A549 (cell line): ENCODE data around the gene DYNC2H1. TPM values are rescaled to one million over a fixed set of nuclear protein-coding genes. Genes with fewer than 3 reads are reported as not detected.
A peak's percentile ranks its signal among the peaks of the same experiment; 100 is the strongest.

ENCODE experiments used
- ATAC-seq, 2 experiments: fragments of 200-7000 bp in 1 of 2; fragments of >200 bp in 1 of 2; cut with Nextera tagmentation in 1 of 2; cut with Tn5 transposase in 1 of 2; 3 replicates each; pipeline versions ENCODE4 v1.8.0 to v1.9.1; 2018 to 2020; ENCODE audit warnings: mild to moderate bottlenecking in 1 of 2, moderate library complexity in 1 of 2
- CTCF ChIA-PET: fragments of 300-600 bp; sonication (Branson Sonifier 250); formaldehyde crosslinking; extraction: SDS; loops from one replicate; lab custom pipeline; 2021; ENCODE audit warnings: antibody characterized with exemption, inconsistent platforms; lab: Yijun Ruan, JAX
- POLR2A ChIA-PET: fragments of 350-600 bp; formaldehyde crosslinking; extraction: SDS; loops from one replicate; lab custom pipeline; 2021; ENCODE audit warnings: antibody characterized with exemption, inconsistent platforms; lab: Yijun Ruan, JAX
- DNase-seq, 2 experiments: peaks; one replicate each; pipeline versions ENCODE4 v3.0.0 to v3.0.0-alpha.2; 2011 to 2016; ENCODE audit warnings: low read depth in 1 of 2, low spot score in 1 of 2
- FAIRE-seq: peaks from 2 replicates; lab custom pipeline; 2011; peaks lifted over from hg19 to GRCh38; lab: Jason Lieb, UNC
- H3K27ac ChIP-seq, 2 experiments: fragments of >200 bp; sonication (Bioruptor Twin); formaldehyde crosslinking; 3 replicates each; pipeline ENCODE4 v1.5.1; 2016 to 2017
- H3K4me1 ChIP-seq: fragments of >200 bp; sonication (Bioruptor Twin); formaldehyde crosslinking; 3 replicates; pipeline ENCODE4 v1.6.1; 2016
- H3K4me2 ChIP-seq: fragments of >200 bp; sonication (Bioruptor Twin); formaldehyde crosslinking; 3 replicates; pipeline ENCODE4 v1.6.1; 2016
- H3K4me3 ChIP-seq: fragments of >200 bp; sonication (Bioruptor Twin); formaldehyde crosslinking; 3 replicates; pipeline ENCODE4 v1.5.1; 2016
- H3K9me3 ChIP-seq: fragments of >200 bp; sonication (Bioruptor Twin); formaldehyde crosslinking; 3 replicates; pipeline ENCODE4 v1.6.1; 2016
- CBX8 ChIP-seq: fragments of 200-600 bp; sonication (generic); IDR thresholded peaks from 2 replicates; pipeline ENCODE4 v1.6.1; 2016
- CHD2 ChIP-seq: fragments of 150-350 bp; IDR thresholded peaks from 2 replicates; pipeline ENCODE4 v1.6.1; 2014; ENCODE audit warnings: low read length; ENCODE audit not compliant: partially characterized antibody
- EHF ChIP-seq: fragments of 250-450 bp; sonication (Bioruptor Pico); IDR thresholded peaks from 2 replicates; pipeline ENCODE4 v1.5.0; 2020; ENCODE audit warnings: mild to moderate bottlenecking
- EHMT2 ChIP-seq: fragments of 200-600 bp; sonication (generic); IDR thresholded peaks from 2 replicates; pipeline ENCODE4 v1.6.1; 2016; ENCODE audit warnings: antibody characterized with exemption, low read depth, mild to moderate bottlenecking, moderate library complexity
- EP300 ChIP-seq, 2 experiments: fragments of >200 bp; sonication (Bioruptor Twin); formaldehyde crosslinking; IDR thresholded peaks; 2 replicates in 1 of 2; 3 replicates in 1 of 2; pipeline ENCODE4 v1.6.1; 2016 to 2017
- FOXS1 ChIP-seq: fragments of 250-450 bp; sonication (Bioruptor Pico); IDR thresholded peaks from 2 replicates; pipeline ENCODE4 v1.5.0; 2020; ENCODE audit warnings: mild to moderate bottlenecking, moderate library complexity
- HDAC2 ChIP-seq: fragments of 200-600 bp; sonication (generic); IDR thresholded peaks from 2 replicates; pipeline ENCODE4 v1.6.1; 2016
- HOXB13 ChIP-seq: fragments of 250-450 bp; sonication (Bioruptor Pico); IDR thresholded peaks from 2 replicates; pipeline ENCODE4 v1.5.0; 2020; ENCODE audit warnings: low read depth, mild to moderate bottlenecking, moderate library complexity
- HOXB5 ChIP-seq: fragments of 250-450 bp; sonication (Bioruptor Pico); IDR thresholded peaks from 2 replicates; pipeline ENCODE4 v1.5.0; 2020; ENCODE audit warnings: mild to moderate bottlenecking, moderate library complexity
- JUNB ChIP-seq: fragments of >200 bp; sonication (Bioruptor Twin); formaldehyde crosslinking; IDR thresholded peaks from 2 replicates; pipeline ENCODE4 v1.6.1; 2016
- MAZ ChIP-seq: fragments of 150-350 bp; IDR thresholded peaks from 2 replicates; pipeline ENCODE4 v1.6.1; 2014; ENCODE audit warnings: antibody characterized with exemption, low read depth, low read length, borderline replicate concordance
- MYC ChIP-seq: IDR thresholded peaks from 2 replicates; pipeline ENCODE4 v1.6.1; 2012; ENCODE audit warnings: mild to moderate bottlenecking, inconsistent platforms, low read length, improper control_type of control experiment, borderline replicate concordance
- NPAS2 ChIP-seq: fragments of 250-450 bp; sonication (Bioruptor Pico); IDR thresholded peaks from 2 replicates; pipeline ENCODE4 v1.8.0; 2022; ENCODE audit warnings: mild to moderate bottlenecking, moderate library complexity, borderline replicate concordance
- PHF8 ChIP-seq: fragments of 200-600 bp; sonication (generic); IDR thresholded peaks from 2 replicates; pipeline ENCODE4 v1.6.1; 2016; ENCODE audit warnings: low read depth, mild to moderate bottlenecking, antibody characterized with exemption, moderate library complexity, borderline replicate concordance
- POLR2A ChIP-seq: IDR thresholded peaks from 2 replicates; pipeline ENCODE4 v1.6.1; 2012; ENCODE audit warnings: mild to moderate bottlenecking, low read length
- POLR2AphosphoS2 ChIP-seq: conservative IDR thresholded peaks from 2 replicates; pipeline ENCODE4 v1.6.1; 2012; ENCODE audit warnings: low read length, improper control_type of control experiment, inconsistent platforms
- RAD21 ChIP-seq, 2 experiments: fragments of >200 bp in 1 of 2; sonication (Bioruptor Twin) in 1 of 2; formaldehyde crosslinking in 1 of 2; IDR thresholded peaks in 1 of 2; conservative IDR thresholded peaks in 1 of 2; 2 replicates in 1 of 2; 3 replicates in 1 of 2; pipeline ENCODE4 v1.6.1; 2012 to 2018; ENCODE audit warnings: inconsistent platforms in 1 of 2
- RARB ChIP-seq: fragments of 250-450 bp; sonication (Bioruptor Pico); IDR thresholded peaks from 2 replicates; pipeline ENCODE4 v1.8.0; 2021; ENCODE audit warnings: mild to moderate bottlenecking, moderate library complexity
- RCOR1 ChIP-seq: fragments of 150-350 bp; IDR thresholded peaks from 2 replicates; pipeline ENCODE4 v1.6.1; 2014; ENCODE audit warnings: antibody characterized with exemption, low read length, low read depth
- SMC3 ChIP-seq: fragments of >200 bp; sonication (Bioruptor Twin); formaldehyde crosslinking; IDR thresholded peaks from 3 replicates; pipeline ENCODE4 v1.6.1; 2018; ENCODE audit warnings: inconsistent platforms
- TP53 ChIP-seq: fragments of 250-450 bp; sonication (Bioruptor Pico); IDR thresholded peaks from 2 replicates; pipeline ENCODE4 v1.5.0; 2021; ENCODE audit warnings: mild to moderate bottlenecking, moderate library complexity
- WGBS: methylation state at CpG from one replicate; pipeline ENCODE4 v1.1.6; 2017; ENCODE audit errors: missing lambda C conversion rate; 5-methylcytosine and 5-hydroxymethylcytosine counted together
- polyA plus RNA-seq, 4 experiments: library from polyadenylated mRNA; depleted of rRNA in 3 of 4; stranded (reverse); fragments of >200 nt; fragmentation: RNase III in 1 of 4; extraction: RNeasy Plus Mini Kit Qiagen cat#74134 plus additional on column Dnase treatment in 1 of 4; gene quantifications; 2 replicates in 3 of 4; 3 replicates in 1 of 4; pipeline ENCODE4 v1.2.3, GENCODE V29; 2011 to 2017
- TF ChIP-seq, protein P1 (sequence below): fragments of >200 bp; sonication (Bioruptor Twin); formaldehyde crosslinking; IDR thresholded peaks from 3 replicates; pipeline ENCODE4 v1.5.1; 2016

Gene DYNC2H1
- polyA plus RNA-seq, 2 of the 4 experiments (the other 2 are of a cell fraction), result 4.9 to 14.8 TPM

DNA sequence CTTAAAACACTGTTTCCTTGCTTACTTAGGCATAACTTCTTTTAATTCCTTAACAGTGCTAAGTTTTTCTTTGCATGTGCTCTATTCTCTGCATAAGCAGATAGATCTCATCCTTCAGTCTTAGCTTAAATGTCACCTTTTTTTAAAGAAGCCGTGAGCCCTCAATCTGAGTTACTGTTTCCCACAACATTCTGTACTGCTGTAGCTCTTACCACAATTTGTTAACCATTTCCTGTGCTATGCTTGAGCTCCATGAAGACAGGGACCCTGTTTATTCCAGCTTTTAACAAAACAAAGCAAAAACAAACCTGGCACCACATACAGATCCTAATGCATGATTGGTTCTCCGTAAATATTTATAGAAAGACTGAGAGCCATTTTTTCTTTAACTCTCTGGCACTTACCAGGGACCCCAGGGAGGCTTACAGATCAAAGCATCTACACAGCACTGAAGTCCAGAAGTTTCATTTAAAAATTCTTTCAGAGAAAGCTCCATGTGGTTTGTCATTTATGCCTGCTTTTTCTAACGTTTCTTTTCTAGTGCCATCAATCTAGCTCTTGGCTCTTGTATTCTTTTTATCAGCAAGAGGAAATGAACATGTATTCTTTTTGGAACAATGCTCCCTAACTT, 74.9 kb downstream of the DYNC2H1 start:
- no peak overlapping the region for H3K4me2 ChIP-seq
- H3K27ac ChIP-seq, result no peak overlapping the region
- no peak for DNase-seq
- WGBS, result 68% methylated on average over 3 of the region's 3 CpGs
- H3K4me3 ChIP-seq, result no peak overlapping the region
- no peak for TF ChIP-seq EHMT2
- no peak for TF ChIP-seq TP53 (CRISPR knock-in tag)
- TF ChIP-seq MAZ, result no peak
- no peak for TF ChIP-seq JUNB
- no peak for TF ChIP-seq RARB
- no peak for TF ChIP-seq RCOR1
- no peak for TF ChIP-seq FOXS1 (CRISPR knock-in tag)
- TF ChIP-seq, all 56 proteins: peak for 0
- POLR2A ChIA-PET, result no interaction called here
- CTCF ChIA-PET, result no interaction called here
- no peaks in the 10 kb centered on the region for H3K4me1 ChIP-seq
- FAIRE-seq (no peak), ATAC-seq (no peak)
- H3K9me3 ChIP-seq, result no peaks in the 10 kb centered on the region

DNA sequence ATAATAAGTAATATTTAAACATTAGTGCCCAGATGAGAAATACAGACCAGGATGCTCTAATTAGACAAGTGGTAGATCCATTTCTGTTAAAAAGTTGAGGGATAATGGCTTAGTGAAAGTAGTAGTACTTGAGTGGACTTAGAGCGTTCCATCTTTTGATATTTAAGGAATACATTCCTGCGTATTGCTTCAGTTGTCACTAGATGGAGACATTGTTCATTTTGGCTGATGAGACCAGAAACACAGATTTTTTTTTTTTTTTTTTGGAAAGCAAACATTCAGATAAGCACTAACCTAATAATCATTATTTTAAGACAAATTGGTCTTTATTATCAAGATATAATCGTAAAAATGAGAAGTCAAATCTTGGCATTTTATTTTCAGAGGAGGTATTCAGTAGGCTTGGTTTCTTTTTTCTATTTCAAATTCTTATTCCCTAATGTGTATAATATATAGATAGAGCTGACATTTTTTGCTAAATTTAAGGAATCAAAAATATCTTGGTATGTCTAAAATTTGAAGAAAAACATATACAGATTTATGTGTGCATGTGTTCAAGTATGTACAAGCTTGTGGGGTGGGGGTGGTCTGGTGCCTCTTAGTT, 92.9 kb downstream of the DYNC2H1 start:
- peak in 1 of 2 experiments; percentile 50; a peak in 2 of 6 replicates for ATAC-seq
- peak; percentile 28; the same call in 1 of the 3 replicates for TF ChIP-seq SMC3
- TF ChIP-seq RAD21 (conservative IDR thresholded peaks at IDR 0.05 in 1 of 2, IDR thresholded peaks at IDR 0.05 in 1 of 2), result peak; percentile 48 to 54
- no peak for TF ChIP-seq EHF (CRISPR knock-in tag)
- no peak for TF ChIP-seq HOXB5
- no peak for TF ChIP-seq CHD2
- TF ChIP-seq NPAS2, result no peak
- TF ChIP-seq, protein P1, sequence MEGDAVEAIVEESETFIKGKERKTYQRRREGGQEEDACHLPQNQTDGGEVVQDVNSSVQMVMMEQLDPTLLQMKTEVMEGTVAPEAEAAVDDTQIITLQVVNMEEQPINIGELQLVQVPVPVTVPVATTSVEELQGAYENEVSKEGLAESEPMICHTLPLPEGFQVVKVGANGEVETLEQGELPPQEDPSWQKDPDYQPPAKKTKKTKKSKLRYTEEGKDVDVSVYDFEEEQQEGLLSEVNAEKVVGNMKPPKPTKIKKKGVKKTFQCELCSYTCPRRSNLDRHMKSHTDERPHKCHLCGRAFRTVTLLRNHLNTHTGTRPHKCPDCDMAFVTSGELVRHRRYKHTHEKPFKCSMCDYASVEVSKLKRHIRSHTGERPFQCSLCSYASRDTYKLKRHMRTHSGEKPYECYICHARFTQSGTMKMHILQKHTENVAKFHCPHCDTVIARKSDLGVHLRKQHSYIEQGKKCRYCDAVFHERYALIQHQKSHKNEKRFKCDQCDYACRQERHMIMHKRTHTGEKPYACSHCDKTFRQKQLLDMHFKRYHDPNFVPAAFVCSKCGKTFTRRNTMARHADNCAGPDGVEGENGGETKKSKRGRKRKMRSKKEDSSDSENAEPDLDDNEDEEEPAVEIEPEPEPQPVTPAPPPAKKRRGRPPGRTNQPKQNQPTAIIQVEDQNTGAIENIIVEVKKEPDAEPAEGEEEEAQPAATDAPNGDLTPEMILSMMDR, result peak; percentile 56
- peak; percentile 7 to 51 for DNase-seq
- 28% methylated on average over 3 of the region's 3 CpGs for WGBS
- Histone ChIP-seq H3K4me2 (no peak overlapping the region), H3K9me3 (no peaks in the 10 kb centered on the region), H3K4me3 (no peak overlapping the region), H3K27ac (no peak overlapping the region), H3K4me1 (no peaks in the 10 kb centered on the region)
- CTCF ChIA-PET, result interaction anchor here (1.0 to 1.7 kb wide), 3 partner anchors 9 to 13 kb away, joined by 3 to 5 read pairs (median 3); no protein-coding TSS in a partner anchor
- POLR2A ChIA-PET, result no interaction called here
- no peak for FAIRE-seq

DNA sequence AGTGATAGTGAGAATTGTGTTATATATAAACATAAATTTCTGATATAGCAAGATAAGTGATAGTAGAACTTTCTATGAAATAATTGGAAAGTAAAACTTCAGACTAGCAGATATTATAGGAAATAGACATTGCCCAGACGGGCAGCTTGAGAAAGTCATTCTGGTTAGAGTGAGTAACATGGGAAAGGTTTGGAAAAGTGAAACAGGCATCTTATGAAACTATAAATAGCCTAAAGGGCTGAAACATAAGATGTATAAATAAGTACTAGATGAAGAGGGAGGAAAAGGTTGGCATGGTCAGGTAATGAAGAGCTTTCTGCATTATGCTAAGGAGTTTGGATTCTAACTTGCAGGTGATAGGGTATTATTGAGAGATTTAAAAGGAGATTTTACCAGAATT, 101.3 kb downstream of the DYNC2H1 start:
- H3K27ac ChIP-seq, result no peak overlapping the region
- 93% methylated on average over 1 of the region's 1 CpG for WGBS
- ATAC-seq, result no peak
- ChIA-PET CTCF (no interaction called here), POLR2A (no interaction called here)
- DNase-seq, result no peak
- no peak for FAIRE-seq
- H3K4me3 ChIP-seq, result no peak overlapping the region
- TF ChIP-seq HOXB13 (CRISPR knock-in tag) (no peak), HDAC2 (no peak), MYC (no peak), POLR2A (no peak), CBX8 (no peak), POLR2AphosphoS2 (no peak), NPAS2 (no peak), PHF8 (no peak), EP300 (IDR thresholded peaks at IDR 0.05) (no peak), MAZ (no peak), CHD2 (no peak)
- H3K9me3 ChIP-seq, result no peaks in the 10 kb centered on the region
- no peaks in the 10 kb centered on the region for H3K4me1 ChIP-seq
- no peak overlapping the region for H3K4me2 ChIP-seq
